ENCODE data around the gene ZNF768.
"Not testable (repeated sequence)": the region's sequence is repeated elsewhere in the genome, so short reads cannot be mapped to it uniquely, and the experiment has no call there.

ZNF768 gene

DNA sequence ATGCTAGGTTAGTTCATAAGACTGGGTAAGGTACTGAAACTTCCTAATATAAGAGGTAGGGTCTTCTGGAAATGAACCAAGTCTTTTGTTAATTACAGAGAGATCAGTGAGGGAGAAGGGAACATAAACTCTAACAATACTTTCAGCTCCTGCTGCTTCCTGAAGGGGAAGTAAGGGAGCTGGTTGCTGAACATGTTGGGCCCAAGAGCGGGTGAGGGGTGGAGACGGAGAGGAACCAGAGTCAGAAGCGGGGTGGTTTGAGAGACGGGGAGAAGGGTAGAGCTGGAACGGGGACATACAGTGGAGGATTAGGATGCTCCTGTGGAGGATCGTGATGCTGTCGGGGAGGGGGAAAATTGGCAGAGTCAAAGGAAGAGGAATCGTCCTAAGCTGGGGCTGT, 19.7 kb upstream of the ZNF768 start:
- no peak overlapping the region for H3K4me3 ChIP-seq (ENCODE audit: low read length)

GRCh38 chr16:30543067-30543466, 16.7 kb upstream of the ZNF768 start:
- no peak overlapping the region for H3K4me3 ChIP-seq (ENCODE audit: low read length)
- no peak for TF ChIP-seq CTCF (IDR thresholded peaks at IDR 0.05; ENCODE audit: insufficient read depth, low read depth, low read length, missing control alignments)

More for the DNA sequence above, 19.7 kb upstream of the ZNF768 start:
- no peak for DNase-seq (ENCODE audit: low read depth)
- TF ChIP-seq CTCF (IDR thresholded peaks at IDR 0.05; ENCODE audit: insufficient read depth, low read depth, low read length, missing control alignments), result no peak

DNA sequence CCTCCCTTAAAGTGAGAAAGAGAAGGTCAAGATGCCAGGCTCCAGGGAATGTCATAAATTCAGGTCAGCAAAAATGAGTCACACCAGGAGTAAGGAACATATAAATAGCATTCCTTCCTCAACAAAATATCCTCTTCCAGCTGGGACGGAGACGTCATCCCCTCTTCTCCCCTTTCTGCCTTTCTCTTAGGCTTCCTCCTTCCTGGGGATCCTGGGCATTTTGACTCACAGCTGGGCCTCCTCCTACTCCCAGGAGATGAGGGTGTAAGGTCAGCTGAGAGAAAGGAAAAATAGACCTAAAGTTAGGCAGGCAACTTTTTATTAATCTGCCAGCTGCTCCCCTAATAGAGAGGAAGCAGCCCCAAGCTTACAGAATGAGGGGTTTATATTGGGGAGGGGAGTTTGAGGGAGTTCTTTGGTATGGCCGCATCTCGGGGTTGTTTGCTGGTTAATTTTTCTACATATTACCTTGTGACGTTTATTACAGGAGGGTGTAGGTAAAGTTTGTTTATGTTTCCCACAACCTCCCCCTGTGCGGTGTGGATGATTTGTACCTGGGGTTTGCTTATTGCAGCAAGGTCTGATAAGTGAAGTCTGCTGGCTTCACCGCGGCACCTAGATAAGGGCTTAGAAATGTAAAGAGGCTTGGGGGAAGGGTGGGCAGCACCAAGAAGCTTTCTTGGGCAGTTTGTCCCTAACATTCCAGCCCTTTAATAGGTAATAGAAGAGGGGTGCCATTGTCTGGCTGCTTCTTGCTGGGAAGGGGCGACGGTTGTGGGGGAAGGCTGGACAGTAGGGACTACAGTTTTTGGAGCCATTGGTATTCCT, 15.3 kb upstream of the ZNF768 start:
- no peak for DNase-seq (ENCODE audit: low read depth)
- no peak overlapping the region for H3K4me3 ChIP-seq (ENCODE audit: low read length)
- TF ChIP-seq CTCF (IDR thresholded peaks at IDR 0.05; ENCODE audit: insufficient read depth, low read depth, low read length, missing control alignments), result no peak

More at GRCh38 chr16:30543067-30543466, 16.7 kb upstream of the ZNF768 start:
- DNase-seq (ENCODE audit: low read depth), result no peak

DNA sequence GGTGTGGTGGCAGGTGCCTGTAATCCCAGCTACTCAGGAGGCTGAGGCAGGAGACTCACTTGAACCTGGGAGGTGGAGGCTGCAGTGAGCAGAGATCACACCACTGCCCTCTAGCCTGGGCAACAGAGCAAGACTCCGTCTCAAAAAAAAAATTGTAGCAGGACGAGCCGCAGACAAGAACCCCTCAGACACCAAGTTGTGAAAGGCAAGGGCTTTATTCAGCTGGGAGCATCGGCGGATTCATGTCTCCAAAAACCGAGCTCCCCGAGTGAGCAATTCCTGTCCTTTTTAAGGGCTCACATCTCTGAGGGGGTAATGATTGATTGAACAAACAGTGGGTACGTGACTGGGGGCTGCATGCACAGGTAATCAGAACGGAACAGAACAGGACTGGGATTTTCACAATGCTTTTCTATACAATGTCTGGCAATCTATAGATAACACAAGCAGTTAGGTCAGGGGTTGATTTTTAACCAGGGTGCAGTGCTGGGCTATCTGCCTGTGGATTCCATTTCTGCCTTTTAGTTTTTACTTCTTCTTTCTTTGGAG, 14.6 kb upstream of the ZNF768 start:
- H3K4me3 ChIP-seq (ENCODE audit: low read length); DNase-seq (ENCODE audit: low read depth): not testable (repeated sequence)

DNA sequence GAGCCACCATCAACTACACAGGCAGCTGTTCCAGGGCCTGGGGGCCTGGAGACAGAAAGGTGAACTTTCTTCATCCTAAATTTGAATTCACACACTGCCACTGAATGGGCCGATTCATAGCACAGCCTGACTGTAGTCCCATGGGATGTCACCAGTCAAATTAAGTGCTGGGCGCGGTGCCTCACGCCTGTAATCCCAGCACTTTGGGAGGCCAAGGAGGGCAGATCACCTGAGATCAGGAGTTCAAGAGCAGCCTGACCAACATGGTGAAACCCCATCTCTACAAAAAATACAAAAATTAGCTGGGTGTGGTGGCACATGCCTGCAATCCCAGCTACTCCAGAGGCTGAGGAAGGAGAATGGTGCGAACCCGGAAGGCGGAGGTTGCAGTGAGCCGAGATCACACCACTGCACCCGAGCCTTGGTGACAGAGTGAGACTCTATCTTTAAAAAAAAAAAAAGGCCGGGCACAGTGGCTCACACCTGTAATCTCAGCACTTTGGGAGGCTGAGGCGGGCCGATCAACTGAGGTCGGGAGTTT, 13.7 kb upstream of the ZNF768 start:
- not testable (repeated sequence) for DNase-seq (ENCODE audit: low read depth); H3K4me3 ChIP-seq (ENCODE audit: low read length)

DNA sequence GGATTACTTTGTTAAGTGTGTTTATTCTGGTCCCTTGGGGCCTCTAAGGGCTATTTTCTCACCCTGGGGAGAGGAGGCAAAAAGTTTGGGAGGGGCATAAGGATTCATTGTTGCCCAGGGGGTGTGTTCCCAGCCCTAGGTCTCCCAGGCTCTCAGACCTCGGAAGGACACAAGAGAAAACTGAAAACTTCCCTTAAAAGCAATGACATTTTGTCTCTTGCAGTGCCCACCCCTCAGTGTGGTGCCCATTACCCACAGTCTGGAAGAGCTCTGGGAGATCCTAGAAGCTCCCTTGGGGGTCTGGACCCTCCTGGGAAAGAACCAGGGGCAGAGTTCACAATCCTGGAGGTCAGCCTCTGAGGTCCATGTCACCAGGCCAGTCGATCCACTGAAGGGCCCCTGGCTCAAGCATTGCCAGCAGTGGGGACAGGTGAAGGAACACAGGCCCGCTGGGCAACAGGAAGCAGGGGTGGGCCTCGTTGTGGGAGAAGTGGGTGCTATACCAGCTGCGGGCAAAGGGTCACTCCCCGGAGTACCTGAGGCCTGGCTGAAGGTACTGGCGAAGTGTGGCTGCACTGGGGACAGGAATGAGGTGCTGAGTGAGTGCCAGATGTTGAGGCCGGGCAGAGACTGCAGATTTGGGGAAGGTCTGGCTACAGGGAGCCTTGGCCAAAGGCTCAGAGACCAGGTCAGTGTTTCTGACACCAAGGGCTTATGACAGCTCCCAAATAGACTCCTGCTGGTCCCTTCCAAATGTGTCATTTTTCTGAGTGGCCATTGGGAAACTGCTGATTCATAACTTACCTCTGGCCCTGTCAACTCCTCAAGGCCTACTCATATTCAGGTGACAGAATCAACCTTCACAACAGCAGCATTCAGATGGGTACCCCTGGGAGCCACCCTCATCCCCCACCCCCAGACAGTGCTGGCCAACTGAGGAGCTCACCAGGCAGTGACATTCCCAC, 12.9 kb upstream of the ZNF768 start:
- DNase-seq (ENCODE audit: low read depth), result no peak
- no peak overlapping the region for H3K4me3 ChIP-seq (ENCODE audit: low read length)
- TF ChIP-seq CTCF (IDR thresholded peaks at IDR 0.05; ENCODE audit: insufficient read depth, low read depth, low read length, missing control alignments), result no peak

DNA sequence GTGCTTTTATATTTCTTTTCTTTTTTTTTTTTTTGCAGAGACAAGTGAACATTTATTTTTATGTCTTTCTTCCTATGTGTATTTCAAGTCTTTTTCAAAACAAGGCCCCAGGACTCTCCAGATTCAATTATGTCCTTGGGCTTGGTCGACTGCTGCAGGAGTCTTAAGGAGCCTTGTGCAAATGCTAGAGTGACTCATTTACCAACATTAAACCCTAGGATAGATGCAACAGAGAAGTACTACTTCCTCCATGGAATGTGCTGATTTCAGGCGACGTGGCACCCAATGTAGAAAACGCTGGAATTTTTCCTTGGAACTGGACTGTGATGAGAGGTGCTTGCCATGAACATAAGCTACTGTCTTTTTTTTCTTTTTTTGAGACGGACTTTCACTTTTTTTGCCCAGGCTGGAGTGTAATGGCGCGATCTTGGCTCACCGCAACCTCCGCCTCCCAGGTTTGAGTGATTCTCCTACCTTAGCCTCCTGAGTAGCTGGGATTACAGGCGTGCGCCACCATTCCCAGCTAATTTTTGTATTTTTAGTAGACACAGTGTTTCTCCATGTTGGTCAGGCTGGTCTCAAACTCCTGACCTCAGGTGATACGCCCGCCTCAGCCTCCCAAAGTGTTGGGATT, 10.1 kb upstream of the ZNF768 start:
- peak overlapping the region; percentile 94 for H3K4me3 ChIP-seq (ENCODE audit: low read length)

GRCh38 chr16:30535777-30536190, 9.4 kb upstream of the ZNF768 start:
- H3K4me3 ChIP-seq (ENCODE audit: low read length), result peak overlapping the region; percentile 94
- peak; percentile 87 for TF ChIP-seq CTCF (IDR thresholded peaks at IDR 0.05; ENCODE audit: insufficient read depth, low read depth, low read length, missing control alignments)
- DNase-seq (ENCODE audit: low read depth), result peak; percentile 87

More for the DNA sequence above, 10.1 kb upstream of the ZNF768 start:
- DNase-seq (ENCODE audit: low read depth), result peak; percentile 45

Data from epithelial cell of esophagus (primary cell).